NOMO-1 (cell line): ENCODE measurements around the gene WBP4.
"Not testable (repeated sequence)": the region's sequence is repeated elsewhere in the genome, so short reads cannot be mapped to it uniquely, and the experiment has no call there.

Experiments
- DNase-seq, 2 experiments: peaks; one replicate each; lab custom pipeline; 2025; ENCODE audit not compliant: unreplicated experiment in 2 of 2; lab: John Stamatoyannopoulos, UW

WBP4 gene, protein sequence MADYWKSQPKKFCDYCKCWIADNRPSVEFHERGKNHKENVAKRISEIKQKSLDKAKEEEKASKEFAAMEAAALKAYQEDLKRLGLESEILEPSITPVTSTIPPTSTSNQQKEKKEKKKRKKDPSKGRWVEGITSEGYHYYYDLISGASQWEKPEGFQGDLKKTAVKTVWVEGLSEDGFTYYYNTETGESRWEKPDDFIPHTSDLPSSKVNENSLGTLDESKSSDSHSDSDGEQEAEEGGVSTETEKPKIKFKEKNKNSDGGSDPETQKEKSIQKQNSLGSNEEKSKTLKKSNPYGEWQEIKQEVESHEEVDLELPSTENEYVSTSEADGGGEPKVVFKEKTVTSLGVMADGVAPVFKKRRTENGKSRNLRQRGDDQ

GRCh38 chr13:41061075-41061913 is at the start of gene WBP4:
Gene WBP4 (plus strand): TSS chr13:41061509. CDS start chr13:41061674, 165 bp downstream.
- peak; percentile 90 to 92 for DNase-seq

GRCh38 chr13:41012536-41012935 is 48.8 kb upstream of the WBP4 start:
- DNase-seq, result no peak

- DNase-seq, result no peak
Observed at GRCh38 chr13:41013835-41014234, 47.5 kb upstream of the WBP4 start.

DNA sequence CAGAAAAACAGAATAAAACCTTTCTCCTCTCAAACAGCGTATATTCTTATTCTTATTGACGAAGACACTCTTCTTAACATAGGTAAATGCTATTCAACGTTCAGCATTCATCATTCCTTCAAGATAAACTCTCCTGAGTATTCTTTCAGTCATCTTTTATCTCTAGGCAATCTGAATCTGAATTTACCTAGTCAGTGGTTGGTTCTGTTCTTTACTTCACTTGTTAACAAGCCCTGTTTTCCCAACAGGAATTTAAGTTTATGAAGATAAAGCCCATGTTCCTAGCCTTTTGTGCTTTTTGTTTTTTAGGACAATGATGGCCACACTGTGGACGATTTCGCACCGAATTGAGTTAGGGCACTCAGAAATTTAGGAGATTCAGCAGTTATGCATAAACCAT is 45.4 kb upstream of the WBP4 start:
- no peak for DNase-seq

DNA sequence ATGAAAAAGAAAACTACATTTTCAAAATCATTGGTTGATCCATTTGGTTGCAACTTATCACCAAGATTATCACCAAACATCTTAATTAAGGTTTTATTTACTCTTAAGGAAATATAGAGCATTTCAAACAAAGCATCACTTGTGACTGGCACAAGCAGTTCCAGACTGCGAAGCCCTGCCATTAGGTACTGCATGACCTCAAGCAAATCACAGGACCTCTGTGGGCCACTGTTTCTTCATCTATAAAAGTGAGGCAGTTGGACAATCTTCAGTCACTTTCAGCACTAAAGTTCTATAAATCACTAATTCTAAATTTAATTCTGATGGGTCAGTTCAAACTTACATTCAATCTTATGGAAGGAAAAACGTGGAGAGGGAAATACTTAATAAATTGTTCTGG is 44.1 kb upstream of the WBP4 start:
- peak; percentile 36 to 66 for DNase-seq

- no peak for DNase-seq
Observed at GRCh38 chr13:41017817-41018601, 43.3 kb upstream of the WBP4 start.

DNA sequence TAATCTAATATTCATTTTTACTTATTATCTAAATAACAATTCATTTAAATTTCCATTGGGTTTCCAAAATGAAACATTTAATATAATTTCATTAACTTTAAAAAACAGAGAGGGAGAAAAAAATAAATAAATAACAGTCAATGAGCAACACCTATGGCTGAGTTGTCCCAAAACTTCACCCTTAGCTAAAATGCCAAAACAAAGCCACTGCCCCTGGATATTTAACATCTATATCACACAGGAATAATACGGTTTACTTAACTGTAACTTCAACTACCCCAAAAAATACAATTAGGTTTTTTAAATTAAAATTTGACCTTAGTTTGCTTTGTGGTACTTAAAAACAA is 42.7 kb upstream of the WBP4 start:
- no peak for DNase-seq

DNA sequence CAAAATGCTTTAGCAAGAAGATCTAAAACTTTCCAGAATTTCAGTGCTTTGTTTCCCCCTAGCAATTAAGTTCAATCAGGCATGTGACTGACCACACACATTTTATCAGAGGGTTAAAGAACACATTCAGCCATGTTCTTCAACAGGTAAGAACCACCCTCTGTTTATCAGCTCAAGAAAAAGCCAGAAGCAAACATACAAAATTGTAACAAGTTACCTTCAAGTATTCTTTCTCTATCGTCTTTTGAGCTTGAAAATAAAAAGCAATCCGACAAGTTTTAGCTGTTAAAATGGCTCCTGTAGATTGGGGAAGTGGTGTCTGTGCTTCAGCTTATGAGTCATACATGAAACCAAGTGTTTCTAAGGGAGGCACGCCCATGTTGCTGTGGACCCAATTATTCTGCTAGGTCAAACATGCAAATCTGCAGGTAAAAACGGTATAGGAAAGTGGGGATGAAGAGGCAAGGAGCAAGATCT is 42.3 kb upstream of the WBP4 start, which contains the start of gene ELF1:
ELF1 (minus strand) TSS at position 306 of the 477 bp plus-strand sequence. CDS start 37,262 bp downstream, outside the sequence.
- DNase-seq, result peak; percentile 82 to 97

GRCh38 chr13:41019578-41020347 is 41.5 kb upstream of the WBP4 start:
- no peak for DNase-seq

DNA sequence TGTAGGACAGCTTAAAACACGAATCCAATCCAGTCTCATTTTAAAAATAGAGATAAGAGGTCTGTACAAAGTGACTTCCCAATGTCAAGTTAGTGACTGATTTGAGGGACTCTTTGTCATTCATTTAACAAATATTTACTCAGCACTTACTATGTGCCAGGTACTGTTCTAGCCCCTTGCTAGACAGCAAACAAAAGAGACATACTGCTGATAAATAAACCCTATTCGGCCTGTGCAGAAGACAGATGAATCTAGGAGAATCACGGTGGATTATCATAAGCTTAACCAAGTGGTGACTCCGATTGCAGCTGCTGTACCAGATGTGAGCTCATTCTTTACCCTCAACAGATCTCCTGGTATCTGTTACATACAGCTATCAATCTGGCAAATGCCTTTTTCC is 35.8 kb upstream of the WBP4 start:
- no peak for DNase-seq

- no peak for DNase-seq
Observed at GRCh38 chr13:41026788-41027187, 34.5 kb upstream of the WBP4 start.

- no peak for DNase-seq
Observed at GRCh38 chr13:41028051-41028450, 33.3 kb upstream of the WBP4 start.

DNA sequence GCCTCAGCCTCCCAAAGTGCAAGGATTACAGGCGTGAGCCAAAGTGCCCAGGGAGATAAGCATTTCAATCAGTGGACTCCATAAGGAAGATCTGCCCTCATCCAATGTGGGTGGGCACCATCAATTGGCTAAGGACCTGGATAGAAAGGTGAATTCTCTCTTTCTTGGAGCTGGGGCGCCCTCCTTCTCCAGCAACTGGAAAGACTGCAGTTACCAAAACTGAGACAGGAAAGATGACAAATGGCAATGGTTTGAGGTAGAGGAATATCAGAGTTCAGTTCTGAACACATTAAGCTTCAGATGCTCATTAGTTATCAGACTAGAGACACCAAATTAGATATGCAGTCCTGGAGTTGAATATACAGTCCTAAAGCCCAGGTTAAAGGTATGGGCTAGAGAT is 31.7 kb upstream of the WBP4 start:
- no peak for DNase-seq

DNA sequence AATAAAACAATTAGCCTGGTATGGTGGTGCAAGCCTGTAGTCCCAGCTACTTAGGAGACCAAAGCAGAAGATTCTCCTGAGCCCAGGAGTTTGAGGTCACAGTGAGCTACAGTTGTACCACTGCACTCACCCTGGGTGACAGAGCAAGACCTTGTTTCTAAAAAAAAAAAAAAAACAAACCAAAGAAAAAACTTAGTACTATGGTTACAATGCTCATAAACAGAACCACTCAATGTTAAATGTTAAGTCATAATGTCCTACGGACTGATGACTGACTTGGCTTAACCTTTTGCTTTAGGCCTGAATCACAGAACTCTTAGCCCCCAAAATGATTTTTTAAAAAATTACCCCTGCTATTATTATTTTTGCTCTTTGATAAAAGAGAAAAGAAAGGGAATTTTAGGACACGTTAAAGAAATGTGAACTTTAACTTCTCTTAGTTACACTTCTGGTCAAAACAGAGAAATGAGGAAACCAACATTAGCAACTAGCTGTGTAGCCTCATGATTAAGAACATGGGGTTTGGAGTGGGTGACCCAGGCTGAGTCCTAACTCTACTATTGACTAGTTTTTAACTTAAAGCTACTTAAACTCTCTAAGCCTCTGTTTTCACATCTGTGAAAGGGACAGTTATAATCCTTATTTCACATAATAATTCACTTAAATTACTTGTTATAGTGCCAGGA is 28.5 kb upstream of the WBP4 start:
- no peak for DNase-seq

- DNase-seq, result no peak
Observed at GRCh38 chr13:41034382-41034781, 26.9 kb upstream of the WBP4 start.

GRCh38 chr13:41034881-41035280 is 26.4 kb upstream of the WBP4 start:
- no peak for DNase-seq

DNA sequence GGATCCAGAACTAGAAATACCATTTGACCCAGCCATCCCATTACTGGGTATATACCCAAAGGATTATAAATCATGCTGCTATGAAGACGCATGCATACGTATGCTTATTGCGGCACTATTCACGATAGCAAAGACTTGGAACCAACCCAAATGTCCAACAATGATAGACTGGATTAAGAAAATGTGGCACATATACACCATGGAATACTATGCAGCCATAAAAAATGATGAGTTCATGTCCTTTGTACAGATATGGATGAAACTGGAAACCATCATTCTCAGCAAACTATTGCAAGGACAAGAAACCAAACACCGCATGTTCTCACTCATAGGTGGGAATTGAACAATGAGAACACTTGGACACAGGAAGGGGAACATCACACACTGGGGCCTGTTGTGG is 24.8 kb upstream of the WBP4 start:
- DNase-seq, result not testable (repeated sequence)

DNA sequence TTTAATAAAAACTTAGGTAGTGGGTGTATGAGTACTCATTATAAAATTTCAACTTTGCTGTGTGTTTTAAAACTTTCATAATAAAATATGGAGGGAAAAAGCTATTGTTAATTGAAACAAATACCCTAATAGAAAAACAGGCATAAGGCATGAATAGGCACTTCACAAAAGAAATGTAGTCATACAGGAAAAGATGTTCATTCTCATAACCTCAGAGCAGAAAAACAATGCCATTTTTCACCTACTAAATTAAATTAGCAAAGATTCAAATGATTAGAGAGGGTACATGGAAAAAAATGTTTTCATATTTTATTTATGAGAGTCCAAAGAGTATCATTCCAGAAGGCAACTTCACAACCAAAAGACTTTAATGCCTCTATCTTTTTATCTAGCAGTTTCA is 21.6 kb upstream of the WBP4 start:
- DNase-seq, result no peak

DNA sequence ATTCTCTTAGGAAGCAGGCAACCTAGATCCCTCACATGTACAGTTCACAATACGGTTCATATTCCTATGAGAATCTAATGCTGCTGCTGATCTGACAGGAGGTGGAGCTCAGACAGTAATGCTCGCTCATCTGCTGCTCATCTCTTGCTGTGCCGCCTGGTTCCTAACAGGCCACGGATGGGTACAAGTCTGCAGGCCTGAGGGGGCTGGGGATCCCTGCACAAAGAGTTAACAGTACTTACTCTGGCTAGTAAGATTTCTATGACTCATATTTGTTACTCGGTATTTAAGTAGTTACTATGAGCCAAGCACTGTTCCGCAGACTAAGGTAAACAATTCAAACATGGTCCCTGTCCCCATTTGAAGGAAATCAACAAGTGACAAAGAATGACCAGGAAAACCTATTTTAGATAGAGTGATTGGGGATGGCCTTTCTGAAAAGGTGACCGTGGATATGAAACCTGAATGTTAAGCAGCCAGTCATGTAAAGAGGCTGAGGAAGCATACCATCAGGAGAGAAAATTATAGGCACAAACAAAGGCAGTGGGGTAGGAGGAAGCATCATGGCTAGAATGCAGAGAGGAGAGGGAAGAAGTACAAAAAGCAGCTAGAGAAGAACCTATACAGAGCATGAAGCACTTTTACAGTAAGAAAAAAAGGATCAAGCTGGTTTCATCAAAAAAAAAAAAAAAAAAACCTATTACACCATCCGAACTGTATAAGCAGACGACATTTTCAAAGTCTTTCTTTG is 20.6 kb upstream of the WBP4 start:
- DNase-seq, result no peak
